HG02852 (cell line): Measurements from ENCODE around the gene ZNF683.

ENCODE experiments used
- ATAC-seq: cut with Tn5 transposase; IDR thresholded peaks from one replicate; pipeline ENCODE4 v1.9.1; 2021; ENCODE audit warnings: mild to moderate bottlenecking, moderate library complexity; ENCODE audit not compliant: unreplicated experiment

The ZNF683 gene

DNA sequence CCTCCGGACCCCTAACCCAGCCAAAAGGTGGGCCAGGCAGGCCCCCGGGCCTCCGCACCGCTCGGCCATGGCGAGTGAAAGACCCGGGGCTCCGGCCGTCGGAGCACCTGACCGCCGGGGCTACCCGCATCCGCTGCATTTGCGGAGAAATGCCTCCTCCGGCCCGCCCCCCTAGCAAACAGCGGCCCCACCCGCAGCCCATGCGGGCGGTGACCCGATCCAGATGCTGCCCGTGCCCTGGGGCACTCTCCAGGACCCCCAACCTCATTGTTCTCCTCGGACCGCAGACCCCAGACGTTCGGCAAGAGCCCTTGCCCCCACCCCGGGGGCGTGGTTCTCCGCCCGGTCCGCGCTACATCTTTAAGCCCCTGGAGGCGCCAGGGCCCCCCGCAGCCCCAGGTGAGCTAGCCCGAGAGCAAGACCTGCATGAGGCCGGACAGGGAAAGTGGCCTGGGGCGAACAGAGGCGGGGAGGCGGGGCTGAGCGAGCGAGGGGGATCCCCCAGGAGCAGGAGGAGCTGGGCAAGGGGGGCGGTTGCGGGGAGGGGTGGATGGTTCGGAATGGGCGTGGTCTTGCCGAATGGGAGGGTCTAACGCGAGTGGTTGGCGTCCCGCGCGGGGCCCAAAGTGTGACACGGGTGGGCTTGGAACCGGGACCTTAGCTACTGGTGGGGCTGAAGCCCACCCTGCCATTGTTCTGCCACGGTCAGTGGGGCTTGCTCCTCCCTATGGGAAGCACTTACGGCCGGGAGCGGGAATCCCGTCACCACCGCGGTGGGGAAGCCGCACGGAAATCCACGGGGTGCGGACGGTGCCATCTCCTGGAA, 12.4 kb downstream of the ZNF683 start:
- no peak for ATAC-seq

GRCh38 chr1:26358411-26359384, 13.9 kb downstream of the ZNF683 start:
- ATAC-seq, result no peak

DNA sequence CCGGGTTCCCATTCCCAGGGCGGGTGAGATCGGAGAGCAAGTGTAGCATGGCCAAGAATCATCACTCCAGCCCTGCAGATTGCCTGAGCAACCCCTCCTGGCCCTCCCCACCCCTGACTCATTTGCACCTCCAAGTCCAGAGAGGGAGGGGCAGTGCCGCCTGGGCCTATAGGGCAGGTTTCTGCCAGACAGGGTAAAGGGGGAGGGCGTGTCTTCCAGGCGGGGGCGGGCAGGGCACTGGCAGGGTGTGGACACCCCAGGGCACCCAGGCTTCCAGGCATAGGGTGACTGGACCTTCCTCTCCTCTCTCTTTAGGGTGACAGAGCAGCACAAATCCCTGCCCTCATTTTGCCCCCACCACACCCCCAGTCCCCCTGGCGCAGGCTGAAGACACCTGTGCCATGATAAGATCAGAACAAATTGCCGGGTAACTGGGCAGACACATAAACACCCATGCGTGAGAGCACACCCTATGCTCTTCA, 15.4 kb downstream of the ZNF683 start:
- ATAC-seq, result no peak

DNA sequence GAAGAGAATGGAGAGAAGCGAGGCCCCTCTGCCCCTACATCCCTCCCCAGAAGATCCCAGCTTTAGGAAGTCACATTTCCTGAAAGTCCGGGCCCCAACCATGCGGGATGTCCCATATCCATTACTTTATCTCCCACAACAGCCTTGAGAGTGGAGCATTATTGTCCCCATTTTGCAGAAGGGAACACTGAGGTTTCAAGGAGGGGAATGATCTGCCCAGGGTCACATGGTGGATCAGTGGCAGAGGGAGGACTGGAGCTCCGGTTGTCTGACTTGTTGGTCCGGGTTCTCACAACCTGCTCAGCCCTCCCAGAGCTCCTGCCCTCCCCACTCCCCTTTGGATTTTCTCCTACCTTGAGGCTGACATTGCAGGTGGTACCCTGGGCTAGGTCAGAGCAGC, 16.4 kb downstream of the ZNF683 start:
- ATAC-seq, result no peak

DNA sequence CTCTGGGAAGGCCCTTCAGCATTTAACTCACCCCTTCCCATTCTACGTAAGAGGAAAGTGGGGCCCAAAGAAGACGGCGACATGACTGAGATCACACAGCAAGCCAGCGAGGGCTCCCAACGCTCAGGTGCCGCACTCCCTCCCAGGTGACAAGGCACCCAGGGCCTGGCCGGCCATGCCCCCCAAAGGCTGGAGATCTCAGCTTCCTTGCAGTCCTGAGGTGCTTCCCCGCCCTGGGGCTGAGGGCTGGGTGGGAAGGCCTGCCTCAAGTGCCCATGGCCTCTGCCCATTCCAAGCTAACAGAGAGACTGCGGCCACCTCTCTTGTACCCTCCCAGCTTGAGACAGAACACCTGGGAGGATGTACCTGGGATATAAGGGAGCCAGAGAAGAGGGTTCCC, 17.6 kb downstream of the ZNF683 start:
- no peak for ATAC-seq

GRCh38 chr1:26353976-26354820, 18.4 kb downstream of the ZNF683 start, which contains the start of gene CRYBG2:
Gene CRYBG2, minus strand, starts transcription at chr1:26354130. Its CDS starts 7,473 bp downstream, at chr1:26346657.
- ATAC-seq, result no peak

DNA sequence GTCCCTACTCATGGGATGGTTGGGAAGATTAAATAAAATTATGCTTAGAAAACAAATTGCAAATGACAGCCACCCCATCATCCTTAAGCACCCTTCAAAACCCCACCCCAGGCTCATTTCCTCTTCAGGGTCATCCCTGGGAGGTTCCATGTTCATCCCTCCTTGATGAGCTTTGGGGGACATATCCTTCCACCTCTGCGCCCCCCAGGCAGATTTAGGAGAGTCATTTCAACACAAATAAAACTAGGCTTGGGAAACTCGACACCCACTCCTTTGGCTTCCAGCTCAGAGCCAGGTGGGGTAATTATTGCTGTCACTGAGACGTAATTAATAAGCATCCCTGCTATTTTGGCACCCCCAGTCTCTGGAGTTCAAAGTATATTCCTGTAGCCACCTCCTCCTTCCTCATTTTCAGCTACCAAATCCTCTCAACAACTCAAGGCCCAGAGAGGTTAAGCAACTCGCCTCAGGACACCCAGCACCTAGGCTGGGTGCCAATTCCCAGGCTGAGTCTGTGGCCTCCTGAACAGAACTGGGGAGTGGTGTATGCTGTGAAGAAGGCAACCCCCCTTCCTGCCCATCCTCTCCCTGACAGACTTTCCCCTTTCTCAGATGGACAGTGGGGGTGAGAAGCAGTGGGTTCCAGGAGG, 19.2 kb downstream of the ZNF683 start:
- no peak for ATAC-seq

DNA sequence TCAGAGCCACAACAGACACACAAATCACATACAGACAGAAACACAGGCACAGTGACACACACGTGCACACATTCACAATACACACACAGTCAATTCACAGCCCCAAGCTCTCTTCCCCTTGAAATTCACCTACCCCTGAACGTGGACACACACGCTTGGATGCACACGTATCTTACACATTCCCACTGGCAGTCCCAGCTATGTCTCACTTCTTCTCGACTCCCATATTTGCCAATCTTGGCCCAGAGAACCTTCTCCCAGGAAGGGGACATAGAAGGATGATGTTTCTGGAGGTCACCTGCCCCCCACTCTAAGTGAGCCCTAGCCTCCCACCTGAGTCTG, 20.2 kb downstream of the ZNF683 start:
- ATAC-seq, result no peak

GRCh38 chr1:26351590-26352337, 20.8 kb downstream of the ZNF683 start:
- ATAC-seq, result no peak

- ATAC-seq, result no peak
Measured at GRCh38 chr1:26350701-26351589, 21.6 kb downstream of the ZNF683 start.

GRCh38 chr1:26350343-26350700, 22.2 kb downstream of the ZNF683 start:
- ATAC-seq, result no peak

- no peak for ATAC-seq
Measured at GRCh38 chr1:26349877-26350244, 22.7 kb downstream of the ZNF683 start.

DNA sequence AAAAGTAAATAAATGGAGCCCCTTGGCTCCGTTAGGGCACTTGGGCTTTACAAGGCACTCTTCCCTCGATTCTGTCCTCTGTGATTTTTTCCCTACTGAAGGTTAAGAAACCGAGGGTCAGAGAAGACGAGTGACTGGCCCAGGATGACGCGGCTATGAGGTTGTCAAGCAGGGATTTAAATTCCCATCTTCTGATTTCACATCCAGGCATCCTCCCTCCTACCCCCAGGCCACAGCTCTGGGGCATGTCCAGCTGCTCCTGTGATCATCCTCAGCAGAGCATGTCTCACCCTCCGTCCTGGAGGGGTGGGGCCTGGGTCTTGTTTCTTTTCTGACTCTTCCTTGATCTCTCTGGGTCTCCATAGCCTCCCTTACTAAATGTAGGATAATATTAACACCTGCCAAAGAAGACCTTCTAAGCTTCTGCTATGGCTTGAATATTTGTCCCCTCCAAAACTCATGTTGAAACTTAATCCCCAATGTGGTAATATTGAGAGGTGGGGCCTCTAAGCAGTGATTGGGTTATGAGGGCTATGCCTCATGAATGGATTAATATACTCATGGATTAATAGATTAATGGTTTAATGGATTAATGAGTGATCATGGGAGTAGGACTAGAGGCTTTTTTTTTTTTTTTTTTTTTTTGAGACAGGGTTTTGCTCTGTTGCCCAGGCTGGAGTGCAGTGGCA, 23.2 kb downstream of the ZNF683 start:
- ATAC-seq, result no peak

- ATAC-seq, result no peak
Measured at GRCh38 chr1:26346274-26347033, 26.1 kb downstream of the ZNF683 start.

- ATAC-seq, result no peak
Measured at GRCh38 chr1:26345718-26346117, 26.8 kb downstream of the ZNF683 start.

DNA sequence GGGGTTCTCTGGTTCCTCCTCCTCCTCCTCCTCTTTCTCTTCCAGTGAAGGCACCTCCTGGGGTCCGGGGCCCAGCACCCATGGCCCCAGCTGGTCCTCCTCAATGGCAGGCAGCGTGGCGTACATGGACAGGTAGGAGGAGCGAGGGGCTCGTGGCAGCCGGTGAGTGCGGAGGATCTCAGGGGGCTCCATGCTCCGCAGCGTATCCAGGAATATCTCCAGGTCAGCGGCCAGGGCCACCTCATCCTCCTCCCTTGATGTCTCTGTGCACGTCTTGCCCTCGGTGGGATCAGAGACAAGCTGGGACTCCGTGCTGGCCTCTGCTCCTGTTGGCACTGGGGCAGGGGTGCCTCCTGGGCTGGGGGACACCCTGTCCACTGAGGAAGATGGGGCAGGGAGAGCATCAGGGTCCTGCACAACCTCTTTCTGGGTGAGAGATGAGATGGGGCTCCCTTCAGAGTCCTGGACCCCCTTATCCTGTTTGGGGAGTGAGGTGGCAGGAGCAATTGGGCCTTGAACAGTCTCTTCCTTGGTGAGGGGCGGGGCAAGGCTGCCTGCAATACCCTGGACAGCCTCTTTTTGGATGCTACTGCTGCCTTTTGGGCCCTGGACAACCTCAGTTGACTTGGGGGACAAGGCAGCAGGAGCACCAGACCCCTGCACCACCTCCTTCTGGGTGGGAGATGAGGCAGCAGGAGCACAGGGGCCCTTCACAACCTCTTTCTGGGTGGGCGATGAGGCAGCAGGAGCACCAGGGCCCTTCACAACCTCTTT, 28.2 kb downstream of the ZNF683 start:
- no peak for ATAC-seq

DNA sequence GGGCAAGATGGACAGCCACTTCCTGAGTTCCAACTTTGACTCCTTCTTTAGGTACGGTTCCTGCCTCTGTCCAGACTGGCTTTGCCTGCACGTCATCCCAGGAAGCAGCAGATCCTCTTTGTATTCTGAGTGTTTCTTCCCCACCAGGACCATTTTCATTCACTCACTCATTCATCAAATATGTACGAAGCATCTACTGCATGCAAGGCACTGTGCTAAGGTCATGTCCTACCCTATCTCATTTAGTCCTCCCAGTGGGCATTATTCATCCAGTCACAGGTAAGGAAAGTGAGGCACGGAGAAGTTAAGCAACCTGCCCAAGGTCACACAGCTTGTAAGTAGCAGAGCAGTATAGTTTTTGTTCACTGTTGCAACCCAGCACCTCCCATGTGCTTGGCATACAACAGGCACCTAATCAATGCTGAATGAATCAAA, 32.5 kb downstream of the ZNF683 start:
- ATAC-seq, result no peak
